Activated CD4-positive, alpha-beta T cell treated with anti-CD3 and anti-CD28 coated beads, Interleukin-2, amount 50 U/mL, for 1 hour (primary cell): ENCODE measurements around the gene C11orf24.
"Not testable (repeated sequence)": the region's sequence is repeated elsewhere in the genome, so short reads cannot be mapped to it uniquely, and the experiment has no call there.

Source experiments
- DNase-seq: peaks from one replicate; pipeline ENCODE4 v3.0.0-alpha.2; 2020

Gene C11orf24

GRCh38 chr11:68271781-68272608 is at the start of gene C11orf24:
TSS of gene C11orf24 (minus strand) at chr11:68271973. CDS start at chr11:68263767, 8,206 bp downstream.
- DNase-seq = peak; percentile 91

GRCh38 chr11:68317147-68317785 is 45.5 kb upstream of the C11orf24 start:
- no peak for DNase-seq

- no peak for DNase-seq
Measured at GRCh38 chr11:68315171-68315920, 43.6 kb upstream of the C11orf24 start.

- no peak for DNase-seq
Measured at GRCh38 chr11:68314203-68315170, 42.7 kb upstream of the C11orf24 start.

GRCh38 chr11:68313574-68314202 is 41.9 kb upstream of the C11orf24 start:
- DNase-seq = no peak

- DNase-seq = no peak
Measured at GRCh38 chr11:68312780-68313573, 41.2 kb upstream of the C11orf24 start.

- DNase-seq = no peak
Measured at GRCh38 chr11:68312117-68312779, 40.5 kb upstream of the C11orf24 start, which contains the start of gene LRP5. TSS of gene LRP5 (plus strand) at chr11:68312591. CDS start at chr11:68312715, 124 bp downstream.

- DNase-seq = no peak
Measured at GRCh38 chr11:68311160-68312116, 39.7 kb upstream of the C11orf24 start.

- DNase-seq = no peak
Measured at GRCh38 chr11:68309621-68310185, 37.9 kb upstream of the C11orf24 start.

- no peak for DNase-seq
Measured at GRCh38 chr11:68308068-68308467, 36.3 kb upstream of the C11orf24 start.

- DNase-seq = no peak
Measured at GRCh38 chr11:68306636-68307035, 34.9 kb upstream of the C11orf24 start.

GRCh38 chr11:68303982-68304780 is 32.4 kb upstream of the C11orf24 start:
- DNase-seq = no peak

- no peak for DNase-seq
Measured at GRCh38 chr11:68303083-68303482, 31.3 kb upstream of the C11orf24 start.

- DNase-seq = no peak
Measured at GRCh38 chr11:68302670-68303069, 30.9 kb upstream of the C11orf24 start.

GRCh38 chr11:68302256-68302655 is 30.5 kb upstream of the C11orf24 start:
- DNase-seq = no peak

- DNase-seq = no peak
Measured at GRCh38 chr11:68300076-68300830, 28.5 kb upstream of the C11orf24 start.

- not testable (repeated sequence) for DNase-seq
Measured at GRCh38 chr11:68299517-68299879, 27.7 kb upstream of the C11orf24 start.
